ENCODE results near the gene MAGI1.
"Not testable (repeated sequence)": the region's sequence is repeated elsewhere in the genome, so short reads cannot be mapped to it uniquely, and the experiment has no call there.

The MAGI1 gene

DNA sequence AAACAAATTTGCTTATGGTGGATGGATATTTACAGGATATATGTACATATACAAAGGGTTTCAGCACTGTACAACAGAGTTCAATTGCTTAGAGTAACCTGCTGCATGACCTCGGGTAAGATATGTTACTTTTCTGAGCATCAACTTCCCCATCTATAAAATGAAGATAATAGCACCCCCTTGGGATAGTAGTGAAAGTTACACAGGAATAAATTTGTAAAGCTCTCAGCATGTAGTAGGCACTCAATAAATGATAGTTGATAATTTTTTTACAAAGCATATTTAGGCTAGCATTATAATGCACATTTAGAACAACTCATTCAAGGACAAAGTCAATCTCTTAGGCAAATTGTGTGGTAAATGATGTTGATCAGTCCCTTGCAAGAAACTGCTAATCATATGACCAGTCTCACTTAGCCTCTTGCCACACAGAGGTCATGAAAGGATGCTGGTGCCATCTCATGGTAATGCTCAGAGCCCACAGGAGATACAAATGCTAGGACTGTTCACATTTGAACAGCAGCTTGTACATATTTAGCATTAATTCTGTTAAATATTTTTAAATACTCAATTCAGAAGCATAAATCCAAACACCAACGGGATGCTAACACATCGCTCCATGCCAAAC, 123.9 kb downstream of the MAGI1 start:
- no peak overlapping the region for H3K4me3 ChIP-seq (ENCODE audit: low read depth, low read length)

- H3K4me3 ChIP-seq (ENCODE audit: low read depth, low read length) = no peak overlapping the region
These were observed 124.5 kb downstream of the MAGI1 start for GRCh38 chr3:65914032-65914739.

- no peak overlapping the region for H3K4me3 ChIP-seq (ENCODE audit: low read depth, low read length)
These were observed 126.1 kb downstream of the MAGI1 start for GRCh38 chr3:65912647-65913046.

- H3K4me3 ChIP-seq (ENCODE audit: low read depth, low read length) = no peak overlapping the region
These were observed 130.1 kb downstream of the MAGI1 start for GRCh38 chr3:65908588-65908987.

DNA sequence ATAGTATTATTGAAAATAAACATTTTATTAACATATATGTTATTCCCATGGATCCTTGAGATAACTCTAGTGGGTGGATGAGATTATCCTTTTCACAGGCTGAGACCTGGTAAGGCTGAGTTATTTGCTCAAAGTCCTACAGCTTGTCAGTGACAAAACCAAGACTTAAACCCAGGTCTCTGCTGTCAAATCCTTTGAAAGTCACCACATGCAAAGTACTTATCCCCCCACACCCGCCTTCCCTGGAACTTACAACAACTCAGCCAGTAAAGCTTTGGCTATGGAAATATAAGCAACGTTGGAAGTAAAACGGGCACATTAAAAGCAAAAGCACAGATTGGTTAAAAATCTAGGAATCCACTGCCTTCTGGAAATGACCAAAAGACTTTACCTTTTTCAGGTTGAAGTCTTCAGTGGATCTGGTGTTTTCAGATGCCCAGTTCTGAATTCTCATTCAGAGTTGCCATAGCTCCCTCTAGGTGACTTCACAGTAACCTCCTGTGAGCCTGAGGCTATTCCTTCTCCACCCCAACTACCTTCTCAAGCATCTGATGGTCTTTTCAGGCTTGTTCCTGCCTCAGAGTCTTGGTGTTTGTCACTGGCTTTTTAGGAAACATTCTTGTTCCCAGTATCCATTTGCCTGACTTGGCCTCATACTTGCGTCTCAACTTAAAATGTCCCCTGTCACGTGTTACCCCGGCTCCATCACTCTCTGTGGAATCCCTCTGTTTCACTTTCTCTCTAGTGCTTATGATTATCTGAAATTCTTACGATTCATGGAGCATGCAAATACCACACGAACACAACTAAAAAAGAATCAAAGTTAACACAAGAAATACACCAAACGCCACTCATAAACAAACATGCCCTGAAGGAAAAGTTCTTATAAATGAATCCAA, 131.2 kb downstream of the MAGI1 start:
- H3K4me3 ChIP-seq (ENCODE audit: low read depth, low read length) = no peak overlapping the region

DNA sequence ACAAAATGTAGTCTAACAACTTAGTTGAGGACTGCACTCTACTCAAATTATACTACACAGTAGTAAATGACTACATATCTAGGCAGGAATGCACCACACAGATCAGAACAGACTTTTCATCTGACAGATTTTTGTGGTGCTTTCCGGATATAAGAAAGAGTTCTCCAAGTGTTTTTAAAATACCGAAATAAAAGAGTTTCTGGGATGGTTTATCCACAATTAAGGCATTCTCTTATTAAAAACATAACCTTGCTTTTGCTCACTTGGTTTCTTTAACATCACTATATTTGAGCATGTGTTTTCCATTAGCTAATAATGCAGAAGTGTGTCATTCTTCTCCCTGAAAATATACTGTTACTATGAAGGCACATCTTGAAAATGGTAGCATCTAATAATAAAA, 132.9 kb downstream of the MAGI1 start:
- no peak overlapping the region for H3K4me3 ChIP-seq (ENCODE audit: low read depth, low read length)

DNA sequence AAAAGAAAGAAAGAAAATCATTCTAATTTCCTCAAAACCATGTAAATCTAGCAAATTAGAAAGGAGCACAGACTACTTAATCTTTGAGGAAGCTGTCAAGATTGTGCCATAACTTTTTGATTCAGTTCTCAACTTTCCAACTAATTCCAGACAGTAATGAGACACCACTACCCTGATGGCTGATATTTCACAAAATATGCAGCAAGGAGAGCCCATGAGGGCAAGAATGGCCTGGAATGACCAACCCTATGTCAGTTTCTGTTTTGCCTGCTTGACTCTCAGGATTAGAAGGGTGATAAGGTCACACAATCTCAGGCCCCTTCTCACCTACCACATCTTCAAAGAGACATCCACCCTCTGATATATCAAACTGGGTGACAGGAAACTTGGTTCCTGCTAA, 134.7 kb downstream of the MAGI1 start:
- H3K4me3 ChIP-seq (ENCODE audit: low read depth, low read length) = no peak overlapping the region

DNA sequence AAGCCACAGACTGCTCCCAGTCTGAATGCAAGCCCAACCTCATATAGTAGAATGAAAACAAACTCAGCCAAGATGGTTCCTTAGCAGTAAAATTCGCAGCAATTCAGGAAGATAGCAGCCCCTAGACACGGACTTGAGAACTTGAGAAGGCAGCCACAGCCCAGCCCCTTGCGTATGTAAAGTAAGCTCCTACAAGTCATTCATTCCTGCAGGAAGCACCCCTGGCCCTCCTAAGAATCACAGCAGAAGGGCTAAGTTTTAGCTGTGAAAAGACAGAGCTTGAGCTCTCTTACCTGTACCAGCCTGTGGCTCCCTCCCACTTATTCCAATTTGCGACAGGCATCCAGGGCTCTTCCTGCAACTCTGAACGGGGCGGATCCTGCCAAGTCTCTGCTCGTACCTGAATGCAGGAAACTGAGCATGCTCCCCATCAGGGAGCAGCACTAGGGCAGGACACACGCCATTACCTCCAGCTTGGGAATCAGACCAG, 136.4 kb downstream of the MAGI1 start:
- H3K4me3 ChIP-seq (ENCODE audit: low read depth, low read length) = no peak overlapping the region

- no peak overlapping the region for H3K4me3 ChIP-seq (ENCODE audit: low read depth, low read length)
These were observed 137.5 kb downstream of the MAGI1 start for GRCh38 chr3:65901226-65901625.

DNA sequence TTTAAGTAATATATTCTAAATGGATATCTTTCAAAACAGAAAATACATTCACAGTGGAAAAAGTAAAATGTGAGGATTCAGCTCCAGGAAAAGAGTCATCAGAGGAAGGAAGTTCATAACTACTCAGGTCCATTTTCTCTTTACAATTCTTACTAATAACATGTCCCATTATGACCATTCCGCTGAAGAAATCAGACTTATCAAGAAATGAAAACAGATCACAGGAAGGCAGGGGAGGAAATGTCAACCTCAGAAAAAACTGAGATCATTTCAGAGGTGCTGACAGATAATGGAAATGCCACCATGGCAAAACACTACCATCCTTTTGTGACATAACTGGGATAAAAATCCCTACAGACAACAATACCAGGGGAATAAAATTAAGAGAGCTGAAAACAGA, 139.5 kb downstream of the MAGI1 start:
- H3K4me3 ChIP-seq (ENCODE audit: low read depth, low read length) = no peak overlapping the region

DNA sequence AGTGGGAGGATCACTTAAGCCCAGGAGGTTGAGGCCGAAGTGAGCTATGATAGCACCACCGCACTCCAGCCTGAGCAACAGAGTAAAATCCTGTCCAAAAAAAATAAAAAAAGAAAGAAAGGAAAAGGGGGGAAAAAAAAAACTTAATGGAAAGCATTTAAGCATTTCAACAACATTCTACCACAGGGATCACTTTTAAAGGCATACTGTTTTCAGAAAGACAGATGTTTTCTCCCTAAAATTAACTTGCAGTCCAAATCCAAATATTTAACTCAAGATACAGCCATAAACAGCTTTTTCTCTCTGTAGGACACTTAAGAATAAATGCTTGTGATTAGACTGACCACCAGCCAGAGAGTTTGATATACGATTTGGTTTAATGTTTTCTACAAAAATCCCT, 141.0 kb downstream of the MAGI1 start:
- no peak overlapping the region for H3K4me3 ChIP-seq (ENCODE audit: low read depth, low read length)

- H3K4me3 ChIP-seq (ENCODE audit: low read depth, low read length) = no peak overlapping the region
These were observed 142.4 kb downstream of the MAGI1 start for GRCh38 chr3:65896321-65896720.

GRCh38 chr3:65894679-65895453, 143.9 kb downstream of the MAGI1 start:
- no peak overlapping the region for H3K4me3 ChIP-seq (ENCODE audit: low read depth, low read length)

DNA sequence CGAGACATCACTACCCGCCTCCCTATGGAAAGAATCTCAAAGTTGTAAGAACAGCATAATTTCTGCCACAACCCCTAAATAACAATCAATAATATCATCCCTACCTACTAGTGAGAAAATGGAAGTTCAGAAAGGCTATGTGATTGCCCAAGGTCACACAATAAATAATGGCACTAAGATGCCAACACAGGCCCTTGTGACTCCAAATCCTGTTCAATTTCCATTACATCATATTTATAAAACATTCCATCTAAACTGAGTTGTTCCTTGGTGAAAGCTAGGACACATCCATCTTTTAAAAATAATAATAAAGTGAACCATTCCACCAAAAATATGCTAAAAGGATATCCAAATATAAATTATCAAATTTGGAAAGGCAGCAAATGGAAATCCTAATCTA, 144.6 kb downstream of the MAGI1 start:
- no peak overlapping the region for H3K4me3 ChIP-seq (ENCODE audit: low read depth, low read length)

DNA sequence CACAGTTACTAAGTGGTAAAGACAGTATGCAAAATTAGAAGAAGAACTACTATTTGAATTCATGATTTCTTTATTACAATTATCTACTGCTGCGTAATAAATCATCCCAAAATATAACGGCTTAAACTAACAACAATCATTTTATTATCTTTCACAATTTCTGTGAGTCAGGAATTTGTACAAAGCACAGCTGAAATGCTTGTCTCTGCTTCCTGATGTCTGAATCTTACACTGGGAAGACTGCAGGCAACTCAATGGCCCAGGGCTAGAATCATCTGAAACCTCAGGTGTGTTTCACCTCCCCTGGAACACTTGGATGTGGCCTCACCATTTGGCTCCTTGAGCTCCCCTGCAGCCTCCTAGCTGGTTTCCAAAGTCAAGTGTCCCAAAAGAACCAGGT, 145.1 kb downstream of the MAGI1 start:
- H3K4me3 ChIP-seq (ENCODE audit: low read depth, low read length) = no peak overlapping the region

- not testable (repeated sequence) for H3K4me3 ChIP-seq (ENCODE audit: low read depth, low read length)
These were observed 147.2 kb downstream of the MAGI1 start for GRCh38 chr3:65891477-65891876.

DNA sequence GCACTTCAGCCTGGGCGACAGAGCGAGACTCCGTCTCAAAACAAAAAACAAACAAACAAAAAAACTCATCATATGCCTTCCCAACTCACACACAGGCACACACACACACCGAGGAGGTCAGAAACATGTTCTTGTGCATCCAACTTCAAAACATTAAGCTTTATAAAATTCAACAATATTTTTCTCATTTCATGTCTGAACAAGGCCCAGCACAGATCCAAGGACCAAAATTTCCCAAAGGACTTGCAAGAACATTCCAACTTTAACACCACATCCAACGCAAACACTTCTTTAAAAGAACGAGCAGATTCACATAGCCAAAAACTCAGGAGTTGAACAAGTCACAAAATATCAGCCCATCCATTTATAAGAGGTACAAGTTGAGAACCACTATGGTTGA, 148.4 kb downstream of the MAGI1 start:
- H3K4me3 ChIP-seq (ENCODE audit: low read depth, low read length) = no peak overlapping the region

GRCh38 chr3:65889707-65890099, 149.0 kb downstream of the MAGI1 start:
- H3K4me3 ChIP-seq (ENCODE audit: low read depth, low read length) = no peak overlapping the region

- no peak overlapping the region for H3K4me3 ChIP-seq (ENCODE audit: low read depth, low read length)
These were observed 149.6 kb downstream of the MAGI1 start for GRCh38 chr3:65888980-65889706.

DNA sequence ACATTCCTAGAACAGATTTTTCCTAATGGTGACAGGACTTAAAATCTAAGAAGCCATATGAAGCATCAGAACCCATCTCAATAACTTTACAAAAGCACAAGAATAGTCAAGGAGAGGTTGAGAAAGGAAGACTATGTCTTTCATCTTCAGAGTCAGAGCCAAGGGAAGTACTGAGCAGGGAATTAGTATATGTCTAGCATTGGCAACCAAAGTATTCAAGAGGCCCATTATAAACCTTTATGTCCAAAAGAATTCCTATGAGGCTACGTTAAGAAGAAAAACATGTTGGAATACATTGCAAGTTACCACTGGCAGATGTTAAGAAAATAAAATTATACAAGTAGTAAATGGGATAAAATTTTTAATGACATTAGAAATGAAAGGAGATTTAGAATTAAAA, 150.5 kb downstream of the MAGI1 start:
- no peak overlapping the region for H3K4me3 ChIP-seq (ENCODE audit: low read depth, low read length)

Data from iPS-11a (cell line).